Stimulated activated CD8-positive, alpha-beta memory T cell treated with anti-CD3 and anti-CD28 coated beads, Interleukin-7, amount 100 ng/mL, for 1 hour (primary cell): ENCODE measurements around the gene DDX17.

Experiments
- DNase-seq, 2 donors: peaks; one replicate each; pipeline ENCODE4 v3.0.0-alpha.2; 2020; ENCODE audit warnings: low read depth in 2 of 2

Gene DDX17

DNA sequence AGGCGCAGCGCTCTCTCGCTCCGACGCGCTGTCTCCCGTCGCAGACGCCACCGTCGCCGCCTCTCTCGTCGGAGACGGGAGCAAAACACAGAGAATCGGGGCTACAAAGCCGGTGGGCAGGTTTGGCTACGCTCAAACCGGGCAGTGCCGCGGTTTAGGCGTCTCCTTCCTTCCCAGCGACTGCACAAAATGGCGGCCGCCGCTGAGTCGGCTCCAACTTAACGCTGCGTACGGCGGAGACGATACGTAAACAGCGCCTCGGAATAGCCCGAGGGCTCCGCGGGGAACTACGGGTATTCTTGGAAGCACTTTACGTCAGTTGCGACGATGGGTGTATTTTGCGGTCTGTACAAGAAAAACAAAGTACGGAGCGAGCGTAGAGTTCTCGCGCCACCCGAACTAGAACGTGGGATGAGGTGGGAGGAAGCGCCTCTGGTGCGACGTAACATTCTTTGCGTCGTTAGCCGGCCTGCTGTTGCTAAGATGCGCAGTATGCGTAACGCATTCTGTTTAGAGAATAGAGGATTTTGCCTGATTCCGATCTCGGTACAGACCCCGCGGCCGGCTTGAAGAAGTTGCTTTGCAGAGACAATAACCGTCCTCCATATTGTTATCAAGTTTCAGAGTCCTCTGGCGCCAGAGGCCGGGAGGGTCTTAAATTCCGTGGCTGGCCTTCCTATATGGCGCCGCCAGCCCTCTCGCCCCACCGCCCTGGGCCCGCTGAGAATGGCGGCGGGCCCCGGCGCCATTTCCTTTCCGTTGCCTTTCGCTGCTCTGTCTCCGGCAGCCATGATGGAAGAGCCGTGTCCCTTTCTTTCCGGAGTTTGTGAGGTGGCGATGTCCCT, at the start of gene DDX17:
TSS of gene DDX17 (minus strand) at position 194 of the 845 bp plus-strand sequence.
- peak; percentile 93 to 94 for DNase-seq

DNA sequence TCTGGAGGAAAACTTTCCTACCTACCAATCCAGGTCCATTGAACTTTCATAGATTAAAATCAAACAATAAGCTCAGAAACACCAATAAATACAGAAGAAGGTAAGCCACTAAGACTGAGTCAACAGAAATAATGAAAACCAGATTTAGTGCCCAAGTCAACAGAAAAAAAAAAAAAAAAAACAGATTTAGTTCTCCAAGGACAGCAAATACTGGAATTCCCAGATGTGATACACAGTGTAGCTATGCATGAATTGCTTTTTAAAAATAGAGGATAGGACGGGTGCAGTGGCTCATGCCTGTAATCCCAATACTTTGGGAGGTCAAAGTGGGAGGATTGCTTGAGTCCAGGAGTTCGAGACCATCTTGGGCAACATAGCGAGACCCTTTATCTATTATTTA, 48.2 kb upstream of the DDX17 start:
- DNase-seq, result no peak

DNA sequence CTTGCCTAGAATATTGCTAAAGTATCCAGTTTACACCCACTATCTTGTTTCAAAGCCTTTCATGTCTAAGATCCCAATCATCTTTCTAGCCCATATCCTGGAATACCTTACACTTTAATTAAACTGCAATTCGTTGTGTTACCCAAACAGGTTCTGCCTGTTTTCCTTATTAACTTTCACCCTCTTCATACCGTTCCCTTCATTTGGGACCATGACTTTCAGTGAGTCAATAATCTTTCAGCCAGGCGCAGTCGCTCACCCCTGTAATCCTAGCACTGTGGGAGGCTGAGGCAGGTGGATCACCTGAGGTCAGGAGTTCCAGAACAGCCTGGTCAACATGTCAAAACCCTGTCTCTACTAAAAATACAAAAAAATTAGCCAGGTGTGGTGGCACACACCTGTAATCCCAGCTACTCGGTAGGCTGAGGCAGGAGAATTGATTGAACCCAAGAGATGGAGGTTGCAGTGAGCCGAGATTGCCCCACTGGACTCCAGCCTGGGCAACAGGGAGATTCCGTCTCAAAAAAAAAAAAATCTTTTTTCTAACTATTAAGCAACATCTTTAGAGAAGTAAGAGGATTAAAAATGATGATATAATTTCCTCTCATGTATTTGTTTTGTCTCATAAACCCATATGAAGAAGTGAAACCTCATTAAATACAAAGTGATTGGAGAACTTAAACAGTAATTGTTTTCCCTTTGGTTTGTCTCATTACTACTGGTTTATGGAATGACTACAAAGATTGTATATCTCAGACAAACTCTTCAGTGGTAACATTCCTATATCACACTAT, 43.2 kb upstream of the DDX17 start:
- DNase-seq, result no peak

DNA sequence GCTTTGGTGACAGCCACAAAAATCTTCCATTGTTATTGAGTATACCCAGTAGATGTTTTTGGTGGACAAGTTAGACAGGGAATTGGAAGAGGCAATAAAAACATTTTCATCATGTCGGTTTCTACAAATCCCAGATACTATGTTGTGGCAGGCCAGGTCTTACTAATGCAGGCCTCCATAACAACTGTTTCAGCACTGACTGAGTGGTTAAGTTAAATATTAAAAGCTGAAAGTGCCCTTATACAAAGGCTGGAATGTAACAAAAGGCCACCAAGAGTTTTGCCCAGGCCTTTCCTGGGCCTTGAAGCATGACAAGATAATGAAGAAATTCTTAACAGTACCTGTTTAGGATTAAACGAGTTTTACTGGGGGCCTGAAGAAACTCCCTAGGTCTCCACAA, 34.6 kb upstream of the DDX17 start:
- DNase-seq, result no peak

DNA sequence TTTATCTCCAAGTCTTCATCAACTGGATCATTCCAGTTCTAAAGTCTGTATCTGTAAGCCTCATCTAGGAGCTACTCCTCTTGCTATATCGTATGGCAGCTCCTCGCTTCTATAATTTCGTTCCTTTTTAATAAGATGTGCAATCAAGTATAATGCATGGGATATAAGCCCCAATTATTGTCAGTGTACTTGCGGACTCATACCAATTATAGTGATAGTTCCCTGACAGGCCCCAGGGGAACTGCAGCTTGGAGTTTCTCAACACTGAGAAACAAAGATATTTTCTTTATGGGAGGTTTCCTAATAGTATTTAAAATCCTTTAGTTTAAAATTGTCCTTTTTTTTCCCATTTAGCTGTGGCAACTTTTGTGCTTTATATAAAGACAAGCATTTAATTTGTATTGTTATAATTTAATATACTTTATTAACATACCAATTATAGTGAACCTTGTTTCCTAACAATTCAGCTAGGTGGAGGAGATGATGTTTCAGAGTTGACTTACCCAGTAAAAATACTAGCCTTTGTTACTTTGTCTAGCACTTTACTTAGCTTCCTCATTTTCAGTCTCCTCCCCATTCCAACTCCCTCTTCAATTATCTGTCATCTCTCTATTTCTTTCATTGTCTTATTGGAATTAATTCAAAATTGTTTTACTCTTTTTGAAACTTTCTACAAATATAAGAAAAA, 25.3 kb upstream of the DDX17 start:
- no peak for DNase-seq

DNA sequence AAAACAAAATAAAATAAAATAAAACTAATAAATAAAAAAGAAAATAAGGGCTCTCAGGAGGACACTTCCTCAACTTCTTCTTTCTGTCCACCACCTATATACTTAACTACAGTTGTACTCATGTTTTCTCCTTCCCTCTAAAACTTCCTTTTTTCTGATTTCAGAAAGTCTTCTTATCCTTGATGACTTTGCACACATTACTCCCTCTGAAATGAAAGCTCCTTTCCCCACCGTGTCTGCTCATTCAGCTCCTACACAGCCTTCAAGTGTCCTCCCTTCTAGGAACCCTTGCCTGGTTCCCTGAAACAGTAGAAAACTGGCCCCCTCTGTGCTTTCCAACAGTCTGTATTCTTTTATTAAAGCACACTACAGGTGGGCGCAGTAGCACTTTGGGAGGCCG, 18.3 kb upstream of the DDX17 start:
- DNase-seq, result no peak

DNA sequence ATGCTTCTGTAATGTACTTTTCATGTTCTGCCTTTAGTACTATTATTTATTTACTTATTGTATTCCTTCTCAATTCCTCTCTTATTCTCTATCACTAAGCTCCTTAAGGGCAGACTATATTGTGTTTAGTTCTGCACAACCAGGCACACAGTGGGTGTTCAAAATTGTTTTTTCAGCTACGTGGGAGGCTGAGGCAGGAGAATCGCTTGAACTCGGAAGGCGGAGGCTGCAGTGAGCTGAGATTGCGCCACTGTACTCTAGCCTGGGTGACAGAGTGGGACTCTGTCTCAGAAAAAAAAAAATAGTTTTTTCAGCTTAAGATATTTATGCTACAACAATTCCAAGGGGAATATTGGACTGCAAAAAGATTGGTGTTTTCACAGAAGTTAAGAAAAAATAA, 17.4 kb upstream of the DDX17 start:
- no peak for DNase-seq

DNA sequence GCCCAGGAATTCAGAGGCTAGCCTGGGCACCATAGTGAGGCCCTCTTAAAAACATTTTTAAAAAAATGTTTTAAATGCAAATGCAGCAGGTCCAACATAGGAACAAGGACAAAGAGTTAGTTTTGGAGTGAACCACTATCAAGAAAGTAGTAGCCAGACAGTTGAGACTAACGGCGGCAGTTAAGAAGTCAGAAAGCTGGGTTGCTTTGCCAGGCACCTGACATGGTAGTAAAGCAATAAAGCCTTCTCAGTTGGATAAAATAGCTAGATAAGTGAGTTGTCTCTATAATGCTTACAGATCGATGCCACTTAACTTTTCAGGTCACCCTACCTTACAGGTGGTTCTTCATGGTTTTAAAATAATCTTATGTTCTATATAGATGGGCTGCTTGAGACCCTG, 16.9 kb upstream of the DDX17 start:
- no peak for DNase-seq

DNA sequence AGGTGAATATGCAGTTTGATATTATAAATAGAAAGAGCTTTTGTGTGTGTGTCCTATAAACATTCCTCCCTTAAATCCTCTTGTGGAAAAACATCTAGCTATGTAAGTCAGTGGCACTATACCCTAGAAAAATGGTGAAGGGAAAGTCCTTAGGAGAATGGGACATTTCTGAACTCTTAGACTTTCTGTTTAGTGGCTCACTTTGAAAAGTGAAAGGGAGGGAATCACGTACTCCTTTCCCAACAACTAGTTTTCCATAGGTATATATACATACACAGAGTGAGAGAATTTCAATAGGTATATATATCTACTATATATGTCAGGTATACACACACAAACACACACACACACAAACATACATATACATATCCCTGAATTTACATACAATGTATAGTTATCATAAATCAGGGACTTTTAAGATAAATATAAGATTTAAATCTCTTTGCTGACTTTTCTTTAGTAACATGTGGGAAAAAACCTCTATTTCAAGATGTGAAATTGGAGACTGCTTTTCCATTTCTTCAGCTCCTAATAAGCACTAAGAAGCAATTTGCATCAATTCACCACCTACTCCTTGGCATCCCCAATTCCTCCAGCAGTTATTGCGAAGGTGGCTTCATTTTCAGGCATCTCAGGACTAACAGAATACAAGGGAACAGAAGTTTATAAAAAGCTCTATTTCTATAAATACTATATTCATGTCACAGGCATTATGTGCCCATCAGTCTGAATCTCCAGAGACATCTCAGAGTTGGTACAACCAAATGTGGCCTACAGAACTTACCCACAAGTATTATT, 13.5 kb upstream of the DDX17 start:
- no peak for DNase-seq

DNA sequence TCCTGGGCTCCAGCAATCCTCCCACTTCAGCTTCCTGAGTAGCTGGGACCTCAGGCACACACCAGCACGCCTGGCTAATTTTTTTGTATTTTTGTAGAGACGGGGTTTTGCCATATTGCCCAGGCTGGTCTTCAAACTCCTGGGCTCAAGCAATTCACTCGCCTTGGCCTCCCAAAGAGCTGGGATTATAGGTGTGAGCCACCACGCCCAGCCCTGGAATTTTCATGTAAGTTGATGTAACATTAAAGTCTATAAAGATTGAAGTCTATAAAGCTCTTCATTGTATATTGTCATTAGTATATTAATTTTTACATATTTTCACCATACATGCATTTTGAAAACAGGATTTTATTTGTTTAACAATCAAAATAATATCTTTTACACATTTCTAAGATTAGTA, 12.5 kb upstream of the DDX17 start:
- DNase-seq, result no peak

DNA sequence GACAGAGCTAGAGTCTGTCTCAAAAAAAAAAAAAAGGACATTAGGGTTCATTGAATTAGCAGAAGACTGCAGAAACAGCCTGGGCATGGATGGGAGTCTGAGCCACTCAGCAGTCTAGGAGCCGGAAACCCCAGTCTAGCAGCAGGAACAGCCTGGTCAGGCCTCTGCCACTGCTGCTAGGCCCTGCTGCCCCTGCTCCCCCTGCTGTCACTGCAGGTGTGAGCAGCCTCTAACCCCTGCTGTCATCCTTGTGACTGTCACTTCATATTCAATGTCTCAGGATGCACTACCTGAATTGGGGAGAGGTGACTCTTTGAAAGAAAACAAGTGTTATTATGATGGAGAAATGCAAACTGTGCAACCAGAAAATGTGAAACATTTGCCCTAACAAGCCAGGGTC, 7.0 kb upstream of the DDX17 start:
- DNase-seq, result peak; percentile 18 to 22

DNA sequence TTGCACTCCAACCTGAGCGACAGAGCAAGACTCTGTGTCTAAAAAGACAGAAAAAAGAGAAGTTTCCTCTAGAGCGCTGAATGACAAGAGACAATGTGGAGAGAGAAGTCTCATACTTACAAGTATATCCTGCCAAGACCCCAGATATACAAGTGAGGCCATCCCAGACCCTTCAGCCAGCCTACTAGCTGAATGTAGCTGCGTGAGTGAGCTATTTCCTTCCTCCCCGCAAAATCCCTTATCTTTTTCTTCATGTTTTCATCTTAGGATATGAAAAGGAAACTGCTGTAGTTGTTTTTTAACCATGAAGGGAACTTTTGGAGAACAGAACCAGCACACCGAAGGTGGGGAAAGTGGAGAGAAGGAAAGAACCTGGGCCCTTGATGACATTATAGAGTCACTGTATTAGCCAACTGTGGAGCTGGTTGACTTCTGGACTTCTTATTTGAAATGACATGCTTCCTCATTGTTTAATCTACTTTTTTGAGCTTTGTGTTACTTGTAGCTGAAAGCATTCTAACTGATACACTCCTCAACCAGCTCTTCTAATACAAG, 4.4 kb upstream of the DDX17 start:
- DNase-seq, result no peak

DNA sequence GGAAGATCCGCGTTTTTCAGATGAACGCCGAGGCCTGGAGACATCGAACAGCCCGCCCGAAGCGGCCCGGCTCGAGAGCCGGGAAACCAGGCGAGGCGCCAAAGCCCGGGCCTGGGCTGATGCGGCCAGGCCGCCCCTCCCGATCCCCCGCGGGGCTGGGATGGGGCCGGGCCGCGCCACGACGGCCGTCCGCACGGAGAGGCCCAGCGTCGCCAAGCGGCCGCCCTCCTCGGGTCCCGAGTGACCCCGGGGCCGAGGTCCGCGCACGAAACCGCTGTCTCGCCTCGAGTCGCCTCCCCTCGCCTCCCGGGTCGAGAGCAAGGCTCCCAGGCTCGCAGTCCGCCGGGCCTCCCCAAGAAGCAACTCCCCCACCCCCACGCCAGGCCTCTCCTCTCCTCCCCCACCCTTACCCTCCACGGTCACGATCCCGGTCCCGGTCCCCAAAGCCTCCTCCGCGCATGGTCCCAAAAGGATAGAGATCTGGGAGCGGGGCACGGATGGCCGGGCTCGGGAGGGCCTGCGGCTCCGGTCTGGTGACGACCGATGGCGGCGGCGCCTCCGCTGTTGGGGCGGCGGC, 482 bp downstream of the DDX17 start:
- peak; percentile 15 to 29 for DNase-seq

DNA sequence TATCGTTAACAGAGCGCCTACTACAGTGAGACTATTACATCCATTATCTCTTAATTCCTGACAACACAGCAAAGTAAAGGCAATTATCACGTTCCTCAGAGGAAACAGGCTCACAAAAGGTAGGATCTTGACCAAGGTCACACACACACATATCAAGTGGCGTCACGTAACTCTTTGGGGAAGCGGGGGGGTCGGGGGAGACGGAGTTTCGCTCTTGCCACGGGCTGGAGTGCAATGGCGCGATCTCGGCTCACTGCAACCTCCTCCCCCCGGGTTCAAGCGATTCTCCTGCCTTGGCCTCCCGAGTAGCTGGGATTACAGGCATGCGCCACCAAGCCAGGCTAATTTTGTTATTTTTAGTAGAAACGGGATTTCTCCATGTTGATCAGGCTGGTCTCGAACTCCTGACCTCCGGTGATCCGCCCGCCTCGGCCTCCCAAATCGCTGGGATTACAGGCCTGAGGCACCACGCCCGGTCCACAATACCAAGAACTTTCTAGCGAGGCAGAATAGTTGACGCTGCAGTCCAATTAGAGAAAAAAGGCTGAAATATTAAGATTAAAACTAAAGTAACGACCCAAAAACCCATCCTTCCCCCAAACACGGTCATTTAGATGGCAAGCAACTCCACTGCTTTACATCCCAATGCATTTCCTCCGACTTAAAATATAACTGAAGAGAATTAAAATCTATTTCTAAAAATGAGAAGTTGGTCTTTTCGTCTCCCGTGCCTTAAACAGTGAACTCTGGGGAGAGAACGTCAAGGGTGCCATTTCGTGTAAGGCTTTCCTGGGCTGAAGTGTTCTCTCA, 1.2 kb downstream of the DDX17 start:
- peak; percentile 14 to 21 for DNase-seq

DNA sequence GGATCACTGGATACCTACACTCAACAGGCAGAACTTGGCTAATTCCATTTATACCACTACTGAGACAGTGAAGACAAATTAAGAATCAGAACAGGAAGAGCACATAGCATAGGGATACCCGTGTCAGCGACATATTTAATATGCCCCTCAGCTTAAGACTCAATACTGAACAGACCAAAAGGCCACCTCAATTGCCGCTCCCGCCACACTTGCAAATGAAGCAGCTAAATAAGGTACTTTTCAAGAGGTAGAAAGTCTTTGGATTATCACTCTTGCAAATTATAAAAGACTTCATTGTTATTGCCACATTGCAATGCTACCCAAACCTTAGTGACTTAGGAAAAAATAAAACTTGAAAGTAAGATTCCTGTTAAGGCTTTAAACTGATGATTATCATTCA, 3.1 kb downstream of the DDX17 start:
- DNase-seq, result no peak

DNA sequence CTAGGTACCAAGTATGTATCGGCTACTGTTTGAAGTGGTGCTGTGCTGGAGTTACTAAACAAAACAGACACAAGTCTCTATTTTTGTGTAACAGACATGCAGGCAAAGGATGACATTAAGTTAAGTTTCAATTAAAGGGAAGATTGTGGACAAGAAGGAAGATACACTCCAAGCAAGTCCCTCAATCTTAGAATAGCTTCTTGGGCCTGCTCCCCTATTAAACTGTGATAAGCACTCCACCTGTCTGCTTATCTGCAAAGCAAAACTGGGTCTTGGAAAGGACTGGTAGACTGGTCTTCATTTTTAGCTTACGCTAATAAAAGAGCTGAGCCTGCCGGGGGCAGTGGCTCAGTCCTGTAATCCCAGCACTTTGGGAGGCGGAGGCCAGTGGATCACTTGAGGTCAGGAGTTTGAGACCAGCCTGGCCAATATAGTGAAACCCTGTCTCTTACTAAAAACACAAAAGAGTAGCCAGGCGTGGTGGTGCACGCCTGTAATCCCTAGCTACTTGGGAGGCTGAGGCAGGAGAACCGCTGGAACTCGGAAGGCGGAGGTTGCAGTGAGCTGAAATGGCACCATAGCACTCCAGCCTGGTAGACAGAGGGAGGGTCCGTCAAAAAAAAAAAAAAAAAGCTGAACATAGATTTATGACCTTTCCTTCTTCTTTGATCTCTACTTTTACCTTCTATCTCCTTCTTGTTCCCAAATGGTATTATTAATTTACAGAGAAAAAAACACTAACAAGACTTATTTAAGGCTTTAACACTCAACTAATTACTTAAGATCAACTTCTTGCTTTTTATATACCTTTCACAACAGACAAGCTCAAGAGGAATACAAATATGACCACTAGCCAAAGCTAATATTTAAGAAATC, 4.1 kb downstream of the DDX17 start:
- DNase-seq, result no peak

DNA sequence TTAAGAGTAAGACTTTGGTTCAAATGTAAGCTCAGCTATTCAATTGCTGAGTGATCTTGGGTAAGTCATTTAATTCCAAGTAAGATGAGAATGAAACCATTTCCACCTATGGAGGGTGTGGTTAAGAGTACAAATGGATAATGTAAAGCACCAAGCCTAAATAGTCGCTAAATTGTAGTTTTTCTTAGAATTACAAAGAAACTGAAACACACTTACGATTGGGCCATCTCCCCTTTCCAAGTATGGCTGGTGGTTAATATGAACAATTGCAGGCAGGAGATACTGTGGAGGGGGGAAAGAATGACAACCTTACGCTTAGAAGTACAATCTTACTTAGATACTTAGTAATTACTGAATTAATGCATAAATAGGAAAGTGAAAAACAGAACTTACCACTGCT, 8.2 kb downstream of the DDX17 start:
- no peak for DNase-seq

DNA sequence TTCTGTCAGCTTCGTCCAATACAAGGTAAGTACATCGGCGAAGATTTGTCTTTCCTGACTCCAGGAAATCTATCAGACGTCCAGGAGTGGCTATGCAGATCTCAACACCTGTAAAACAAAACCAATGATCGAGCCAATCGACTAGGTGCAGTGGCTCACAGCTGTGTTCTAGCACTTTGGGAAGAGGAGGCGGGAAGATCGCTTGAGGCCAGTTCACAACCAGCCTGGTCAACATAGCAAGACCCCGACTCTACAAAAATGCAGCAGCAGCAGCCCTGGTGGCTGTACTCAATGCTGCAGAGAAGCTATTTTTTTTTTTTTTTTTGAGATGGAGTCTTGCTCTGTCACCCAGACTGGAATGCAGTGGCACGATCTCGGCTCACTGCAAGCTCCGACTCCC, 11.2 kb downstream of the DDX17 start:
- DNase-seq, result no peak

DNA sequence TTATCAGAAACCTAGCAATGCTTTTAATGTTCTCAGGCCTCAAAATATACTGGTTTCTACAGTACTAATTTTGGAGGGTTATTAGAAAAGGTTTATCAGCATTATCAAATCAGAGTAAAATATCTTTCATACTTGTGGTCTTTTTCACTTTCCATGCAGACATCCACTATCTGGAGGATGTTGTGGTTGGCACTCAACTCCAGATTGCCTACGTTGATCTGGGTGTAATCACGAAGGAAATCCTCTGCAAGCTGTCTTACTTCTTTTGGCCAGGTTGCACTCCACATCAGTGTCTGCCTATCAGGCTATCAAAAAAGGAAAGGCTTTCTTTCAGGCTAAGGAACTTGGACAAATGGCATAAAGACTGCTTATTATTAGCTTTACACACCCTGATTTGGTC, 11.6 kb downstream of the DDX17 start:
- DNase-seq, result no peak
